GM06990 (cell line): ENCODE results near the gene DBH.
"Not testable (repeated sequence)": the region's sequence is repeated elsewhere in the genome, so short reads cannot be mapped to it uniquely, and the experiment has no call there.

Experiments used
- DNase-seq: peaks from one replicate; pipeline ENCODE4 v3.0.0-alpha.2; 2011; ENCODE audit not compliant: insufficient read length; ENCODE audit errors: extremely low read depth
- H3K27me3 ChIP-seq: replicated peaks from 2 replicates; pipeline ENCODE4 v1.6.0; 2011; ENCODE audit warnings: low read length; ENCODE audit not compliant: control insufficient read depth, insufficient read depth
- H3K36me3 ChIP-seq: 2 replicates; pipeline ENCODE4 v1.5.1; 2011; ENCODE audit warnings: low read length; ENCODE audit not compliant: control insufficient read depth, insufficient read depth
- H3K4me3 ChIP-seq: replicated peaks from 2 replicates; pipeline ENCODE4 v1.5.1; 2011; ENCODE audit warnings: low read depth, mild to moderate bottlenecking, control low read depth, low read length
- CTCF ChIP-seq: IDR thresholded peaks from 2 replicates; pipeline ENCODE4 v1.5.1; 2011; ENCODE audit warnings: low read length, control low read depth, mild to moderate bottlenecking, inconsistent platforms; ENCODE audit not compliant: insufficient read depth, poor library complexity, severe bottlenecking

The DBH gene

GRCh38 chr9:133616643-133617405 is 19.3 kb upstream of the DBH start:
- Histone ChIP-seq H3K27me3 (no peaks in the 10 kb centered on the region; the same call in 1 of the 2 replicates), H3K4me3 (no peak overlapping the region), H3K36me3 (no peaks in the 10 kb centered on the region)
- no peak for DNase-seq
- no peak for TF ChIP-seq CTCF

GRCh38 chr9:133618726-133619125 is 17.4 kb upstream of the DBH start:
- TF ChIP-seq CTCF: no peak
- no peak for DNase-seq
- no peaks in the 10 kb centered on the region for H3K36me3 ChIP-seq
- no peak overlapping the region for H3K4me3 ChIP-seq
- no peaks in the 10 kb centered on the region; the same call in 1 of the 2 replicates for H3K27me3 ChIP-seq

- DNase-seq: no peak
- no peaks in the 10 kb centered on the region; the same call in 1 of the 2 replicates for H3K27me3 ChIP-seq
- no peaks in the 10 kb centered on the region for H3K36me3 ChIP-seq
- H3K4me3 ChIP-seq: no peak overlapping the region
- no peak for TF ChIP-seq CTCF
Observed at GRCh38 chr9:133619791-133620190, 16.4 kb upstream of the DBH start.

GRCh38 chr9:133621725-133622267 is 14.4 kb upstream of the DBH start:
- H3K27me3 ChIP-seq: no peaks in the 10 kb centered on the region; the same call in 1 of the 2 replicates
- no peaks in the 10 kb centered on the region for H3K36me3 ChIP-seq
- no peak overlapping the region for H3K4me3 ChIP-seq
- TF ChIP-seq CTCF: no peak
- DNase-seq: no peak

- Histone ChIP-seq H3K4me3 (no peak overlapping the region), H3K36me3 (no peaks in the 10 kb centered on the region), H3K27me3 (no peaks in the 10 kb centered on the region; the same call in 1 of the 2 replicates)
- no peak for TF ChIP-seq CTCF
- no peak for DNase-seq
Observed at GRCh38 chr9:133622555-133622954, 13.6 kb upstream of the DBH start.

GRCh38 chr9:133626008-133626407 is 10.2 kb upstream of the DBH start:
- not testable (repeated sequence) for H3K27me3 ChIP-seq, H3K36me3 ChIP-seq, H3K4me3 ChIP-seq, DNase-seq
